ENCODE measurements around the gene TNFRSF6B. TPM values are rescaled to one million over a fixed set of nuclear protein-coding genes. Genes with fewer than 3 reads are reported as not detected.

TNFRSF6B gene
- total RNA-seq, 1 donor from 2014 or later = not detected

GRCh38 chr20:63698739-63699465 lies 2.5 kb downstream of the TNFRSF6B start:
- ChIA-PET POLR2A (interaction anchor here (0.7 to 2.6 kb wide), 3 partner anchors 9 to 165 kb away, joined by 3 to 12 read pairs (median 3); partner anchors contain the start of genes ARFRP1 and ZGPAT), CTCF (no interaction called here)
- DNase-seq (no peak), ATAC-seq (ENCODE audit: low read depth) (peak; percentile 31)
- Mint-ChIP-seq H3K27me3 (no peaks in the 10 kb centered on the region), H3K4me1 (peaks cover 20% of the 10 kb centered on the region), H3K4me3 (no peak overlapping the region), H3K27ac (no peak overlapping the region), H3K36me3 (ENCODE audit: low read depth) (peaks cover 7% of the 10 kb centered on the region), H3K9me3 (no peaks in the 10 kb centered on the region)
- no peak for TF ChIP-seq CTCF (IDR thresholded peaks at IDR 0.05)
- intact Hi-C loops (cut with micrococcal nuclease) = loop anchor here (5.0 kb wide), 1 partner anchor 38 kb away; the partner anchor contains the start of genes LIME1 and SLC2A4RG

- Mint-ChIP-seq H3K9me3 (no peaks in the 10 kb centered on the region), H3K4me3 (no peak overlapping the region), H3K36me3 (ENCODE audit: low read depth) (peaks cover 11% of the 10 kb centered on the region), H3K4me1 (peaks cover 20% of the 10 kb centered on the region), H3K27ac (no peak overlapping the region), H3K27me3 (no peaks in the 10 kb centered on the region)
- POLR2A ChIA-PET = interaction anchor here (0.7 to 2.6 kb wide), 2 partner anchors 8 to 18 kb away, joined by 3 to 12 read pairs; partner anchors contain the start of genes ARFRP1 and ZGPAT
- intact Hi-C loops (cut with micrococcal nuclease) = loop anchor here (5.0 kb wide), 1 partner anchor 38 kb away; the partner anchor contains the start of genes LIME1 and SLC2A4RG
- no peak for DNase-seq
- CTCF ChIA-PET = no interaction called here
- no peak for TF ChIP-seq CTCF (IDR thresholded peaks at IDR 0.05)
- no peak for ATAC-seq (ENCODE audit: low read depth)
These were observed 3.2 kb downstream of the TNFRSF6B start for GRCh38 chr20:63699466-63700198.

DNA sequence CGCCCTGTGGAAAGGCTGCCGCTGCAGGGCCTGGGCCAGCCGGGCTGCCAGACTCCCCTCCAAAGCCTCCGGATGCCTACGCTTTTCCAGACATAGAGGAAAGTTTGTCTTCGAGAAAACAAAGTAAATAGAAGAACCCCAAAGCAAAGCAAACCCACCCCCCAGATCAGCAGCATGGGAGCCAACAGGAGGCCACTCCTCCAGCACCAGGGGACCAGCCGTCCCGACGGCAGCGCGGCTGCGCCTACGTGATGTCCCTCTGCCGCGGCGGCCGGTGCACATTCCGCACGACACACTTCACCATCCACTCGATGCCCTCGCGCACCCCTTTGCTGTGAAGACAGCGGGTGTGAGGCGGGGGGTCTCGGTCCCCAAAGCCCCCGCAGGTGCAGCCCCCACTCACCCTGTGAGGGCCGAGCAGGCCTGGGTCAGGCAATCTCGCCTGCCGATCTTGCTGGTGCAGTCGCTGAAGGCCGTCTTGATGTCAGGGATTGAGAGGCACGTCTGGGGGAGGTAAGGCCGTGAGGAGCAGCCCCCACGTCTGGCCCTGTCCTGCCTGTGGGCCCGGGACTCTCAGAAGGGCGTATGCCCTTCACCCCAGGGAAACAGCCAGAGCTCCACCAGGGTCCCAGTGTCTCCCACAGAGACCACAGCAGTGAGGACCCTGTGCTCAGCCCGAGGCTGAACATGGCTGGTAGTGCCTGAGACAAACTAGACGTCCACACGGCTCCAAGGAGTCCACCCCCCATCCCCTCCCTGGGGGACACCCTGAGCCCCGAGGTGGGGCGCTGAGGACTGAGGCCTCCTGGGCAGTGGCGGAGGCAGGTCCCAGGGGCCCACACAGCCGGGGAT lies 4.0 kb downstream of the TNFRSF6B start:
- CTCF ChIA-PET = no interaction called here
- no peak for ATAC-seq (ENCODE audit: low read depth)
- POLR2A ChIA-PET = no interaction called here
- TF ChIP-seq CTCF (IDR thresholded peaks at IDR 0.05) = no peak
- Mint-ChIP-seq H3K9me3 (no peaks in the 10 kb centered on the region), H3K4me1 (peaks cover 23% of the 10 kb centered on the region), H3K4me3 (no peak overlapping the region), H3K27me3 (no peaks in the 10 kb centered on the region), H3K27ac (no peak overlapping the region), H3K36me3 (ENCODE audit: low read depth) (peaks cover 19% of the 10 kb centered on the region)
- no peak for DNase-seq
- intact Hi-C loops (cut with micrococcal nuclease) = no loop called here

DNA sequence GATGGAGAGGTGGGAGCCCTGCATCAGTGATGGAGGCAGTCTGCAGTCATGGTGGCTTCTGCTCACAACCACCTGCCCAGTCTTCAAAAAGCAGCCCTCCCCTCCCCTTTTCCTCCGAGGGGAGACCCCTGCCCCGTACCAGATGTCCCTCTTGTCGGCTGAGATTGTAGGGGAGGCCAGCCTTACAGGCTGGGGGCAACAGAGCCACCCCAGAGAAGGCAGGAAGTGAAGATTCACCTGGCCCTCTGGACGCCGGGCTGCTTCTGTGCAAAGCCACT lies 4.5 kb downstream of the TNFRSF6B start:
- Mint-ChIP-seq H3K9me3 (no peaks in the 10 kb centered on the region), H3K27ac (no peak overlapping the region), H3K36me3 (ENCODE audit: low read depth) (peaks cover 25% of the 10 kb centered on the region), H3K4me1 (peaks cover 26% of the 10 kb centered on the region), H3K4me3 (no peak overlapping the region), H3K27me3 (no peaks in the 10 kb centered on the region)
- POLR2A ChIA-PET = no interaction called here
- intact Hi-C loops (cut with micrococcal nuclease) = no loop called here
- no peak for ATAC-seq (ENCODE audit: low read depth)
- no peak for DNase-seq
- CTCF ChIA-PET = no interaction called here
- no peak for TF ChIP-seq CTCF (IDR thresholded peaks at IDR 0.05)

Measured in activated B cell treated with CpG ODN at 0.5 μM for 24 hours (primary cell).